HepG2 (cell line): ENCODE data around the gene RHOBTB1.

Source experiments
- BHLHE40 ChIP-seq: IDR thresholded peaks from 2 replicates; pipeline ENCODE4 v1.6.1; 2011; ENCODE audit warnings: low read length, improper control_type of control experiment
- KDM5B ChIP-seq: sonication (generic); formaldehyde crosslinking; IDR thresholded peaks from 2 replicates; pipeline ENCODE4 v1.4.0; 2020; ENCODE audit warnings: missing genetic modification reagents, mild to moderate bottlenecking, borderline replicate concordance
- SP4 ChIP-seq: sonication (generic); formaldehyde crosslinking; IDR thresholded peaks from 2 replicates; pipeline ENCODE4 v1.8.1; 2023; ENCODE audit warnings: mild to moderate bottlenecking, missing genetic modification reagents
- ZNF773 ChIP-seq: sonication (generic); formaldehyde crosslinking; IDR thresholded peaks from 2 replicates; pipeline ENCODE4 v1.4.0; 2020; ENCODE audit warnings: missing genetic modification reagents, borderline replicate concordance
- TF ChIP-seq, protein P1 (sequence below): sonication (generic); formaldehyde crosslinking; IDR thresholded peaks from 2 replicates; pipeline ENCODE4 v1.4.0; 2020; ENCODE audit warnings: missing genetic modification reagents
- TF ChIP-seq, protein P2 (sequence below): sonication (generic); formaldehyde crosslinking; IDR thresholded peaks from 2 replicates; pipeline ENCODE4 v1.5.1; 2020; ENCODE audit warnings: mild to moderate bottlenecking, missing genetic modification reagents, moderate library complexity
- TF ChIP-seq, protein P3 (sequence below): sonication (generic); formaldehyde crosslinking; IDR thresholded peaks from 2 replicates; pipeline ENCODE4 v1.5.0; 2020; ENCODE audit warnings: missing genetic modification reagents

DNA sequence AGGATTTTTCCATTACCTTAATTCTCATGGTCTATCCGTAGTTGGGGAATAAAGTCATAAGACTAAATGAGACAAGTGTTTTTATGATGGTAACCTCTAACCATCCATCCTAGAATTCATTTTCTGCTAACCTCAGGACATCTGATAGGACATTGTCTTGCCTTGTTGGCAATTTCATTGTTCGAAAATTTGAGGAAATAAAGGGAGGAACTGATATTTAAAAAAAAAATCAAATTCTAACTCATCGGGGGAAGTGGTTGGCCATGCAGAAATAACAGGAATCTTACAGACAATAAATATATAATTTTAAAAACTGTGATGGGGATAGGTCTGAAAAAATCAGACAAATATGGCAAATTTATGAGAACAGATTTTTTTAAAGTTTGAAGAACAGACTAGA is 21.7 kb upstream of the RHOBTB1 start:
- TF ChIP-seq ZNF773 = no peak
- no peak for TF ChIP-seq SP4 (CRISPR knock-in tag)
- no peak for TF ChIP-seq KDM5B (CRISPR knock-in tag)
- TF ChIP-seq, protein P1, sequence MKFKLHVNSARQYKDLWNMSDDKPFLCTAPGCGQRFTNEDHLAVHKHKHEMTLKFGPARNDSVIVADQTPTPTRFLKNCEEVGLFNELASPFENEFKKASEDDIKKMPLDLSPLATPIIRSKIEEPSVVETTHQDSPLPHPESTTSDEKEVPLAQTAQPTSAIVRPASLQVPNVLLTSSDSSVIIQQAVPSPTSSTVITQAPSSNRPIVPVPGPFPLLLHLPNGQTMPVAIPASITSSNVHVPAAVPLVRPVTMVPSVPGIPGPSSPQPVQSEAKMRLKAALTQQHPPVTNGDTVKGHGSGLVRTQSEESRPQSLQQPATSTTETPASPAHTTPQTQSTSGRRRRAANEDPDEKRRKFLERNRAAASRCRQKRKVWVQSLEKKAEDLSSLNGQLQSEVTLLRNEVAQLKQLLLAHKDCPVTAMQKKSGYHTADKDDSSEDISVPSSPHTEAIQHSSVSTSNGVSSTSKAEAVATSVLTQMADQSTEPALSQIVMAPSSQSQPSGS (CRISPR knock-in tag) = no peak
- TF ChIP-seq, protein P2, sequence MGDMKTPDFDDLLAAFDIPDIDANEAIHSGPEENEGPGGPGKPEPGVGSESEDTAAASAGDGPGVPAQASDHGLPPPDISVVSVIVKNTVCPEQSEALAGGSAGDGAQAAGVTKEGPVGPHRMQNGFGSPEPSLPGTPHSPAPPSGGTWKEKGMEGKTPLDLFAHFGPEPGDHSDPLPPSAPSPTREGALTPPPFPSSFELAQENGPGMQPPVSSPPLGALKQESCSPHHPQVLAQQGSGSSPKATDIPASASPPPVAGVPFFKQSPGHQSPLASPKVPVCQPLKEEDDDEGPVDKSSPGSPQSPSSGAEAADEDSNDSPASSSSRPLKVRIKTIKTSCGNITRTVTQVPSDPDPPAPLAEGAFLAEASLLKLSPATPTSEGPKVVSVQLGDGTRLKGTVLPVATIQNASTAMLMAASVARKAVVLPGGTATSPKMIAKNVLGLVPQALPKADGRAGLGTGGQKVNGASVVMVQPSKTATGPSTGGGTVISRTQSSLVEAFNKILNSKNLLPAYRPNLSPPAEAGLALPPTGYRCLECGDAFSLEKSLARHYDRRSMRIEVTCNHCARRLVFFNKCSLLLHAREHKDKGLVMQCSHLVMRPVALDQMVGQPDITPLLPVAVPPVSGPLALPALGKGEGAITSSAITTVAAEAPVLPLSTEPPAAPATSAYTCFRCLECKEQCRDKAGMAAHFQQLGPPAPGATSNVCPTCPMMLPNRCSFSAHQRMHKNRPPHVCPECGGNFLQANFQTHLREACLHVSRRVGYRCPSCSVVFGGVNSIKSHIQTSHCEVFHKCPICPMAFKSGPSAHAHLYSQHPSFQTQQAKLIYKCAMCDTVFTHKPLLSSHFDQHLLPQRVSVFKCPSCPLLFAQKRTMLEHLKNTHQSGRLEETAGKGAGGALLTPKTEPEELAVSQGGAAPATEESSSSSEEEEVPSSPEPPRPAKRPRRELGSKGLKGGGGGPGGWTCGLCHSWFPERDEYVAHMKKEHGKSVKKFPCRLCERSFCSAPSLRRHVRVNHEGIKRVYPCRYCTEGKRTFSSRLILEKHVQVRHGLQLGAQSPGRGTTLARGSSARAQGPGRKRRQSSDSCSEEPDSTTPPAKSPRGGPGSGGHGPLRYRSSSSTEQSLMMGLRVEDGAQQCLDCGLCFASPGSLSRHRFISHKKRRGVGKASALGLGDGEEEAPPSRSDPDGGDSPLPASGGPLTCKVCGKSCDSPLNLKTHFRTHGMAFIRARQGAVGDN (CRISPR knock-in tag) = no peak
- no peak for TF ChIP-seq BHLHE40
- TF ChIP-seq, protein P3, sequence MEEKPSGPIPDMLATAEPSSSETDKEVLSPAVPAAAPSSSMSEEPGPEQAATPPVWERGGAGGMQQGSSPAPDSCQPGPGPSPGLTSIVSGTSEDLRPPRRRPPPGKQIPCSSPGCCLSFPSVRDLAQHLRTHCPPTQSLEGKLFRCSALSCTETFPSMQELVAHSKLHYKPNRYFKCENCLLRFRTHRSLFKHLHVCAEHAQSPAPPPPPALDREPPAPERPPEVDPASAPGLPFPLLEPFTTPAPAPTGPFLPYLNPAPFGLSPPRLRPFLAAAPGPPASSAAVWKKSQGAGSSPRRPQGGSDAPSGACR (CRISPR knock-in tag) = no peak
